ENCODE results near the gene C1D.

GRCh38 chr2:68032702-68033101, 30.1 kb downstream of the C1D start:
- TF ChIP-seq CTCF (IDR thresholded peaks at IDR 0.05) = no peak
- TF ChIP-seq POLR2A (IDR thresholded peaks at IDR 0.05) = no peak
